Upper lobe of left lung (tissue), 4 donors: Measurements from ENCODE around the gene GIMAP8.

Experiments
- CTCF ChIP-seq, 6 experiments: fragments of 450-650 bp in 4 of 6; fragments of 200-600 bp in 2 of 6; sonication (generic) in 2 of 6; IDR thresholded peaks; one replicate each; pipeline ENCODE4 v1.5.1; 2016 to 2019; ENCODE audit warnings: antibody characterized with exemption in 6 of 6
- EP300 ChIP-seq, 4 donors: sonication (generic); formaldehyde crosslinking; IDR thresholded peaks; one replicate each; pipeline ENCODE4 v1.5.1; 2017; ENCODE audit warnings: antibody characterized with exemption in 4 of 4, control low read depth in 2 of 4
- POLR2A ChIP-seq, 4 donors: fragments of 450-650 bp; IDR thresholded peaks; one replicate each; pipeline ENCODE4 v1.5.1; 2016 to 2017; ENCODE audit warnings: antibody characterized with exemption in 4 of 4, mild to moderate bottlenecking in 2 of 4
- POLR2AphosphoS5 ChIP-seq, 2 donors: sonication (generic); formaldehyde crosslinking; IDR thresholded peaks; one replicate each; pipeline ENCODE4 v1.5.1; 2017; ENCODE audit warnings: antibody characterized with exemption in 2 of 2

- TF ChIP-seq CTCF (IDR thresholded peaks at IDR 0.05): no peak
- no peak for TF ChIP-seq POLR2A (IDR thresholded peaks at IDR 0.05)
- TF ChIP-seq EP300 (IDR thresholded peaks at IDR 0.05): no peak
- TF ChIP-seq POLR2AphosphoS5 (IDR thresholded peaks at IDR 0.05): no peak
These were observed 52.1 kb downstream of the GIMAP8 start for GRCh38 chr7:150502519-150502918.
